ENCODE data around the gene HACD2.

GRCh38 chr3:123606527-123606926, 21.7 kb upstream of the HACD2 start:
- TF ChIP-seq POLR2AphosphoS5 (IDR thresholded peaks at IDR 0.05; ENCODE audit: borderline replicate concordance, low read depth, low read length): no peak
- TF ChIP-seq EZH2 (IDR thresholded peaks at IDR 0.05): no peak

Measured in SK-N-MC (cell line).